Measurements from ENCODE around the gene INTS3. TPM values are rescaled to one million over a fixed set of nuclear protein-coding genes. Genes with fewer than 3 reads are reported as not detected.
A peak's percentile ranks its signal among the peaks of the same experiment; 100 is the strongest.
"Not testable (repeated sequence)": the region's sequence is repeated elsewhere in the genome, so short reads cannot be mapped to it uniquely, and the experiment has no call there.

The INTS3 gene
- total RNA-seq, 4 donors from 2014 or later, result 38.3 to 75.4 (median 43.9) TPM

- DNase-seq (ENCODE audit: low spot score in 2 of 2), result no peak
- Histone ChIP-seq H3K9me3 (no peaks in the 10 kb centered on the region), H3K4me3 (no peak overlapping the region), H3K4me1 (no peaks in the 10 kb centered on the region), H3K27me3 (no peaks in the 10 kb centered on the region), H3K36me3 (peaks cover 87% of the 10 kb centered on the region), H3K27ac (peak overlapping the region; percentile 34)
- TF ChIP-seq CTCF (IDR thresholded peaks at IDR 0.05) (no peak), EP300 (IDR thresholded peaks at IDR 0.05) (no peak), POLR2AphosphoS5 (IDR thresholded peaks at IDR 0.05) (no peak), POLR2A (IDR thresholded peaks at IDR 0.05) (no peak)
- 91% methylated on average over 5 of the region's 5 CpGs for WGBS
These were observed 36.5 kb downstream of the INTS3 start for GRCh38 chr1:153764310-153764709.

GRCh38 chr1:153766663-153767062, 38.8 kb downstream of the INTS3 start:
- H3K27me3 ChIP-seq; DNase-seq (ENCODE audit: low spot score in 2 of 2); H3K9me3 ChIP-seq; H3K27ac ChIP-seq; H3K4me3 ChIP-seq: not testable (repeated sequence)
- H3K4me1 ChIP-seq, result peaks cover 14% of the 10 kb centered on the region
- H3K36me3 ChIP-seq, result peaks cover 89% of the 10 kb centered on the region
- WGBS, result 91% methylated on average over 10 of the region's 10 CpGs

GRCh38 chr1:153767519-153767918, 39.7 kb downstream of the INTS3 start:
- Histone ChIP-seq H3K36me3 (peaks cover 92% of the 10 kb centered on the region), H3K4me3 (no peak overlapping the region), H3K27ac (no peak overlapping the region), H3K9me3 (no peaks in the 10 kb centered on the region), H3K4me1 (peaks cover 23% of the 10 kb centered on the region), H3K27me3 (no peaks in the 10 kb centered on the region)
- TF ChIP-seq POLR2AphosphoS5 (IDR thresholded peaks at IDR 0.05) (no peak), CTCF (IDR thresholded peaks at IDR 0.05) (no peak), POLR2A (IDR thresholded peaks at IDR 0.05) (no peak), EP300 (IDR thresholded peaks at IDR 0.05) (no peak)
- DNase-seq (ENCODE audit: low spot score in 2 of 2), result no peak
- 92% methylated on average over 7 of the region's 11 CpGs for WGBS

GRCh38 chr1:153768316-153769181, 40.7 kb downstream of the INTS3 start:
- peaks cover 90% of the 10 kb centered on the region for H3K36me3 ChIP-seq
- H3K4me1 ChIP-seq, result peaks cover 33% of the 10 kb centered on the region
- no peaks in the 10 kb centered on the region for H3K9me3 ChIP-seq
- H3K27ac ChIP-seq, result no peak overlapping the region
- no peak for DNase-seq (ENCODE audit: low spot score in 2 of 2)
- no peak overlapping the region for H3K4me3 ChIP-seq
- H3K27me3 ChIP-seq, result no peaks in the 10 kb centered on the region
- TF ChIP-seq POLR2A (IDR thresholded peaks at IDR 0.05) (no peak), EP300 (IDR thresholded peaks at IDR 0.05) (no peak), POLR2AphosphoS5 (IDR thresholded peaks at IDR 0.05) (no peak), CTCF (IDR thresholded peaks at IDR 0.05) (no peak)
- 73% methylated on average over 4 of the region's 4 CpGs for WGBS

- DNase-seq (ENCODE audit: low spot score in 2 of 2), result no peak
- H3K9me3 ChIP-seq, result no peaks in the 10 kb centered on the region
- WGBS, result 86% methylated on average over 3 of the region's 3 CpGs
- peaks cover 40% of the 10 kb centered on the region for H3K4me1 ChIP-seq
- no peak for TF ChIP-seq POLR2AphosphoS5 (IDR thresholded peaks at IDR 0.05)
- H3K36me3 ChIP-seq, result peaks cover 83% of the 10 kb centered on the region
- H3K27me3 ChIP-seq, result no peaks in the 10 kb centered on the region
- no peak overlapping the region for H3K4me3 ChIP-seq
- no peak overlapping the region for H3K27ac ChIP-seq
These were observed 41.4 kb downstream of the INTS3 start for GRCh38 chr1:153769221-153769620.

GRCh38 chr1:153770797-153771196, 42.9 kb downstream of the INTS3 start:
- Histone ChIP-seq H3K36me3 (peaks cover 68% of the 10 kb centered on the region), H3K9me3 (no peaks in the 10 kb centered on the region), H3K4me3 (no peak overlapping the region), H3K27me3 (no peaks in the 10 kb centered on the region), H3K27ac (peak overlapping the region; percentile 41), H3K4me1 (peaks cover 50% of the 10 kb centered on the region)
- TF ChIP-seq POLR2AphosphoS5 (IDR thresholded peaks at IDR 0.05) (no peak), CTCF (IDR thresholded peaks at IDR 0.05) (no peak), EP300 (IDR thresholded peaks at IDR 0.05) (no peak), POLR2A (IDR thresholded peaks at IDR 0.05) (no peak)
- no peak for DNase-seq (ENCODE audit: low spot score in 2 of 2)
- 75% methylated on average over 10 of the region's 11 CpGs for WGBS

Data from suprapubic skin (tissue), 4 donors.